Adipocyte (in vitro differentiated cells): ENCODE measurements around the gene IFI16.
"Not testable (repeated sequence)": the region's sequence is repeated elsewhere in the genome, so short reads cannot be mapped to it uniquely, and the experiment has no call there.

Experiments
- DNase-seq: peaks from one replicate; pipeline ENCODE4 v3.0.0-alpha.2; 2015; ENCODE audit warnings: low read depth
- H3K27me3 ChIP-seq: replicated peaks from 2 replicates; pipeline ENCODE4 v1.7.0; 2013; ENCODE audit warnings: mild to moderate bottlenecking, low read length, moderate library complexity; ENCODE audit not compliant: control insufficient read depth, insufficient read depth
- H3K36me3 ChIP-seq: 2 replicates; pipeline ENCODE4 v1.7.0; 2013; ENCODE audit warnings: low read length, mild to moderate bottlenecking, moderate library complexity; ENCODE audit not compliant: control insufficient read depth, insufficient read depth, severe bottlenecking
- H3K4me1 ChIP-seq: 2 replicates; pipeline ENCODE4 v1.7.0; 2013; ENCODE audit warnings: mild to moderate bottlenecking, low read length, moderate library complexity; ENCODE audit not compliant: control insufficient read depth, insufficient read depth
- H3K4me3 ChIP-seq: 2 replicates; pipeline ENCODE4 v1.7.0; 2013; ENCODE audit warnings: mild to moderate bottlenecking, low read length, moderate library complexity
- H3K9ac ChIP-seq: 2 replicates; pipeline ENCODE4 v1.7.0; 2013; ENCODE audit warnings: mild to moderate bottlenecking, low read length, moderate library complexity
- H3K9me3 ChIP-seq: 2 replicates; pipeline ENCODE4 v1.7.0; 2013; ENCODE audit warnings: mild to moderate bottlenecking, low read length, moderate library complexity; ENCODE audit not compliant: control insufficient read depth

Gene IFI16

DNA sequence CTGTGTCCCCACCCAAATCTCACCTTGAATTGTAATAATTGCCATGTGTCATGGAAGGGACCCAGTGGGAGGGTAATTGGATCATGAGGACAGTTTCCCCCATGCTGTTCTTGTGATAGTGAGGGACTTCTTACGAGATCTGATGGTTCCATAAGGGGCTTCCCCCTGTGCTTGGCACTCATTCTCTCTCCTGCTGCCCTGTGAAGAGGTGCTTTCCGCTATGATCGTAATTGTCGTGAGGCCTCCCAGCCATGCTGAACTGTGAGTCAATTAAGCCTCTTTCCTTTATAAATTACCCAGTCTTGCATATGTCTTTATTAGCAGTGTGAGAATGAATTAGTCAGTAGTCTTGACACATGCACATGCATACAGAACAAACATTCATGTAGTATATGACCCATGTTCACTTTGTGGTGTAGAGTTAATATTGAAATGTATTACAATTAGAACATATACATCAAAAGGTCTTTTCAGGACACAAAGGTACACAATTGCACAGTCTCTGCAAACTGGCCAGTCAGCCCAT lies 16.9 kb upstream of the IFI16 start:
- DNase-seq: no peak
- H3K27me3 ChIP-seq: no peaks in the 10 kb centered on the region
- no peaks in the 10 kb centered on the region for H3K4me1 ChIP-seq
- H3K4me3 ChIP-seq: no peak overlapping the region
- no peaks in the 10 kb centered on the region for H3K9me3 ChIP-seq
- H3K9ac ChIP-seq: no peak overlapping the region
- H3K36me3 ChIP-seq: no peaks in the 10 kb centered on the region

GRCh38 chr1:158996998-158997397 lies 12.7 kb upstream of the IFI16 start:
- DNase-seq: no peak
- Histone ChIP-seq H3K36me3 (no peaks in the 10 kb centered on the region), H3K4me3 (no peak overlapping the region), H3K4me1 (peaks cover 18% of the 10 kb centered on the region), H3K9me3 (no peaks in the 10 kb centered on the region), H3K9ac (no peak overlapping the region), H3K27me3 (no peaks in the 10 kb centered on the region)

GRCh38 chr1:158998037-158998780 lies 11.5 kb upstream of the IFI16 start:
- Histone ChIP-seq H3K9me3 (no peaks in the 10 kb centered on the region), H3K36me3 (no peaks in the 10 kb centered on the region), H3K4me3 (peak overlapping the region; percentile 91), H3K4me1 (peaks cover 29% of the 10 kb centered on the region), H3K9ac (peak overlapping the region; percentile 94), H3K27me3 (no peaks in the 10 kb centered on the region)
- no peak for DNase-seq

GRCh38 chr1:158998781-158999161 lies 10.9 kb upstream of the IFI16 start:
- H3K9me3 ChIP-seq: no peaks in the 10 kb centered on the region
- H3K36me3 ChIP-seq: no peaks in the 10 kb centered on the region
- H3K4me1 ChIP-seq: peaks cover 29% of the 10 kb centered on the region
- peak; percentile 83 for DNase-seq
- H3K9ac ChIP-seq: peak overlapping the region; percentile 94
- no peaks in the 10 kb centered on the region for H3K27me3 ChIP-seq
- peak overlapping the region; percentile 91 for H3K4me3 ChIP-seq

DNA sequence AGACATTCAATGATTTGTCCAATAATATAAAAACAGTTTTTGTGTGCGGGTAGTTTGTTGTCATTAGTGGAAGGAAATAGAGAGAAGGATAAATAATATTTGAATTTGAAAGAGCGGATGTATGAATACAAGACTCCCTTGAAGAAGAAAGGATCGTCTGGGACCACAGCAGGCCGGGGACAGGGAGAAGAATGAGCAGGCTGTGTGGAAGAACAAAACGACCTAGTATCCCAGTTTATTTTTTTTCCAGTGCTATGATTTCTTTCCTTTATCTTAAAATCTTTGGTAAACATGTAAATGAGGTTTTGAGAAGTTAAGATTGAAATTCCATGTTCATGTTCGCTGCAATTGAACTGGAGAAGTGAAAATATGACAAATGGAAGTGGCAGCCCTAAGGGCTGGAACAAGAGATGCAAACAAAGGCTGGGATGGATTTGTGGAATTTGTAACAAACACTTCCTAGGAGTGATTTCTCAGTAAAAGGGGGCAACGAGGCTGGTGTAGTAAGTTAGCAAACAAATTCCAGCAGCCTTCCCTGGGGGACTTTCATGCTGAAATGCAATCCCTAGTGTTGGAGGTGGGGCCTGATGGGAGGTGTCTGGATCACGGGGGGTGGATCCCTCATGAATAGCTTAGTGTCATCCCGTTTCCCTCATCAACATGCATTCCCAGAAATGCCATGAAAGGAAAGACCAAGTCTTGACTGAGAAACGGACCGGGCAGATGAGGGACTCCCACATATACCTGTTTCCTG lies 10.2 kb upstream of the IFI16 start:
- Histone ChIP-seq H3K9me3 (no peaks in the 10 kb centered on the region), H3K9ac (peak overlapping the region; percentile 94), H3K36me3 (no peaks in the 10 kb centered on the region), H3K4me3 (peak overlapping the region; percentile 91), H3K4me1 (peaks cover 33% of the 10 kb centered on the region), H3K27me3 (no peaks in the 10 kb centered on the region)
- DNase-seq: peak; percentile 87

DNA sequence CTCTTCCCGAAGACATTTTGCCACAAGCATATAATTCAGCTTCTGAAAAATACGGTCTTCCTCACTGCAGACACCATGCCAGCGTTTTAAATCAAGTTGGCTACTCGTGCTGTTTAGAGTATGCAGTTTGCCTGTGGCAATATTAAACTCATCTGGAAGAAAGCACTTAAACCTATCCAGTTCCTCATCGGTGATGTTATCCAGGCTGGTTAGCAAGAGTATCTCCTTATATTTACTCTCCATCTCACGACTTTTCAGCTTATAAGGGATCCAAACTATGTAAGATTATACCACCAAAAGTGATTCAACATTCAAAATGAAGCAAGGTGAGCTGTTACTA lies 9.7 kb upstream of the IFI16 start:
- H3K9ac ChIP-seq: peak overlapping the region; percentile 94
- no peaks in the 10 kb centered on the region for H3K9me3 ChIP-seq
- H3K36me3 ChIP-seq: no peaks in the 10 kb centered on the region
- DNase-seq: peak; percentile 73
- H3K27me3 ChIP-seq: no peaks in the 10 kb centered on the region
- H3K4me1 ChIP-seq: peaks cover 39% of the 10 kb centered on the region
- H3K4me3 ChIP-seq: peak overlapping the region; percentile 91

GRCh38 chr1:159000625-159001024 lies 9.1 kb upstream of the IFI16 start:
- peak; percentile 95 for DNase-seq
- H3K36me3 ChIP-seq: no peaks in the 10 kb centered on the region
- H3K27me3 ChIP-seq: no peaks in the 10 kb centered on the region
- peak overlapping the region; percentile 94 for H3K9ac ChIP-seq
- no peaks in the 10 kb centered on the region for H3K9me3 ChIP-seq
- H3K4me1 ChIP-seq: peaks cover 45% of the 10 kb centered on the region
- peak overlapping the region; percentile 91 for H3K4me3 ChIP-seq

DNA sequence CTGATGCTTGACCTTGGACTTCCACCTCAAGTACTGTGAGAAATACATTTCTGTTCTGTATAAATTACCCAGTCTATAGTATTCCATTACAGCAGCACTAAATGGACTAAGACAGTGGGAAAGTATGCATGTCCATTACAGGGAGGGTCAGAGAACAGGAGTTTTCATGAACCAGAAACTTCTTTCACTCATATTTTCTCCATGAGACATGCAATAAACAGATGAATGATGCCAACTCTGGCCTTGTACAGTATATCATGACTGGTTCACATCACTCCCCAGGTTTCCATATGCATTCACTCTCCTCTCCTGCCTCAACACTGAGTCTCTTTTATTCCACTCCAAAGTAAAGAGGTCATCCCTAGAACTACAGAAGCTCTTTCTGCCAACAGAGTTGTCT lies 4.5 kb upstream of the IFI16 start:
- Histone ChIP-seq H3K9me3 (no peaks in the 10 kb centered on the region), H3K4me1 (peaks cover 71% of the 10 kb centered on the region), H3K27me3 (no peaks in the 10 kb centered on the region), H3K4me3 (peak overlapping the region; percentile 58), H3K36me3 (no peaks in the 10 kb centered on the region), H3K9ac (peak overlapping the region; percentile 39)
- DNase-seq: peak; percentile 35

DNA sequence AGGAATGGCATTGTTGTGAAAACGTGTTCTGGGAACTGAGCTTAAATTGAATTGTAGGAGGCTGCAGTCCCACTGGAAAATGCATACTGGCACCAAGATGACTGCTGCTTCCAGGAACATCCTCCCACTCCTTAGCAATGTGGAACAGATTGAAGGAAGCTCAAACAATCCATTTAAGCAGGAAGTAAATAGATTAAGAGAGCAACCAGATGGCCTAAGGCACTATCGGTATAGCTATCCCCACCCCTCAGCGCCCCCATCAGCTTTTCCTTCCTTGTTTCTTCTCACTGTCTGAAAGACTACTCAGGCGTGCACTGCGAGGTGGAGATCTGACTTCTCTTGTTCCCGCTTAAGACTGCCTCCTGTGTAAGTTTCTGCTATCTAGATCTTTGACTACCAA lies 4.0 kb upstream of the IFI16 start:
- DNase-seq: no peak
- H3K36me3 ChIP-seq: no peaks in the 10 kb centered on the region
- H3K9ac ChIP-seq: peak overlapping the region; percentile 62
- no peaks in the 10 kb centered on the region for H3K9me3 ChIP-seq
- no peaks in the 10 kb centered on the region for H3K27me3 ChIP-seq
- H3K4me1 ChIP-seq: peaks cover 71% of the 10 kb centered on the region
- peak overlapping the region; percentile 58 for H3K4me3 ChIP-seq

DNA sequence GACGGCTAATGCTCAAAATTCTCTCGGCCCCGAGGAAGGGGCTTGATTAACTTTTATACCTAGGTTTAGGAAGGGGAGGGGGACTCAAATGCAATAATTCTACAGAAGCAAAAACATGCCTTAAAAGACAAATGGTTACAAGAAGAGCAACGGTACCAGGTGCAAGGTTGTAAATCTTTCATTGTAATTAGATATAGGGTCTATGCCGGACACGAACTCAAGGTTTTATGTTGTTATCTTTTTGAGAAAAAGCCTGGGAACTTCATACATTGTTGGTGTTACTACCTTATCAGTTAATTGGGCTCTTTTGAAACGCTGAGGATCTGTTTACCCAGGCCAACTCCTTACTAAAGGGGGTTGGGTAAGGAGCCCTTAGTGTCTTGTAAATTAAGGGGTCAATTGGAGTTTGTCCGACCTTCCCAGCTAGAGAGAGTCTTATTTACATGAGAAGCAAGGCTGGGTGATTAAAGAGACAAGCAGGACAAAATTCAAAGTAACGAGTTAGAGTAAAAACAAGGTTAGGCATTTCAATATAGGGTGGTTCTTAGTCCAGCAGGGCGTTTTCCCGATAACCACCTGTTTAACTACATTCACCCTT lies 3.4 kb upstream of the IFI16 start:
- H3K27me3 ChIP-seq, H3K9me3 ChIP-seq, H3K36me3 ChIP-seq, DNase-seq: not testable (repeated sequence)
- peaks cover 65% of the 10 kb centered on the region for H3K4me1 ChIP-seq
- H3K9ac ChIP-seq: peak overlapping the region; percentile 62
- H3K4me3 ChIP-seq: peak overlapping the region; percentile 58

- H3K4me3 ChIP-seq: no peak overlapping the region
- no peaks in the 10 kb centered on the region for H3K27me3 ChIP-seq
- no peak for DNase-seq
- peaks cover 59% of the 10 kb centered on the region for H3K4me1 ChIP-seq
- no peaks in the 10 kb centered on the region for H3K9me3 ChIP-seq
- H3K36me3 ChIP-seq: no peaks in the 10 kb centered on the region
- no peak overlapping the region for H3K9ac ChIP-seq
Observed at GRCh38 chr1:159007726-159008125, 2.0 kb upstream of the IFI16 start.
